HG02588 (cell line): ENCODE data around the gene MTOR.
"Not testable (repeated sequence)": the region's sequence is repeated elsewhere in the genome, so short reads cannot be mapped to it uniquely, and the experiment has no call there.

Source experiments
- ATAC-seq: cut with Tn5 transposase; IDR thresholded peaks from one replicate; pipeline ENCODE4 v1.9.1; 2021; ENCODE audit warnings: mild to moderate bottlenecking, moderate library complexity; ENCODE audit not compliant: unreplicated experiment

The MTOR gene

DNA sequence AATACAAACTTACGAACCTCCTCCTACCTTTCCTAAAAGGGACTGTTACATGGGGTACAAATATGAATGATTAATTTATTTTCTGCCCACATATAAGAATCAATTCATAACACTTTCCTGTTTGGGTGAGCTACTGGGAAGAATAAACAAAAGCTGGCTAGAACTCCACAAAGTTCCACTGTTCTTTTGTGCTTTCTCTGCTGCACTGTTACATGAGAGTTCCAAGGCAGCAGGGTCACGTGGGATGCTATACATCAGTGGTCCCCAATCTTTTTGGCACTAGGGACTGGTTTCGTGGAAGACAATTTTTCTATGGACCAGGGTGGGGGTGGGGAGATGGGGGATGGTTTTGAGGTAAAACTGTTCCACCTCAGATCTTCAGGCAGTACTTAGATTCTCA is 75.4 kb downstream of the MTOR start:
- ATAC-seq: no peak

GRCh38 chr1:11184973-11185372 is 77.4 kb downstream of the MTOR start:
- ATAC-seq: no peak

GRCh38 chr1:11182884-11183283 is 79.5 kb downstream of the MTOR start:
- ATAC-seq: no peak

- no peak for ATAC-seq
Observed at GRCh38 chr1:11180342-11180744, 82.0 kb downstream of the MTOR start.

DNA sequence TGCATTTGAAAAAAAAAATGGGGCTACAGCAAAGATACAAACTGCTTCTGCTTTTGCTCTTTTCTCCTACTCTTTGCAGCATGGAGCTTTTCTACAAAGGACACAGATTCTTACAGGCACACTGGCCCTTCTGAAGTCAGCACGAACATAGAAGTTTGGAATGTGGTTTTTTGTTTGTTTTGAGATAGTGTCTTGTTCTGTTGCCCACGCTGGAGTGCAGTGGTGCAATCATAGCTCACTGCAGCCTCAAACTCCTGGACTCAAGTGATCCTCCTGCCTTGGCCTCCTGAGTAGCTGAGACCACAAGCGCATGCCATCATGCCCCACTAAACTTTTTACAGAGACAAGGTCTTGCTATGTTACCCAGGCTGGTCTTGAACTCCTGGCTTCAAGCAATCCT is 82.6 kb downstream of the MTOR start:
- not testable (repeated sequence) for ATAC-seq

DNA sequence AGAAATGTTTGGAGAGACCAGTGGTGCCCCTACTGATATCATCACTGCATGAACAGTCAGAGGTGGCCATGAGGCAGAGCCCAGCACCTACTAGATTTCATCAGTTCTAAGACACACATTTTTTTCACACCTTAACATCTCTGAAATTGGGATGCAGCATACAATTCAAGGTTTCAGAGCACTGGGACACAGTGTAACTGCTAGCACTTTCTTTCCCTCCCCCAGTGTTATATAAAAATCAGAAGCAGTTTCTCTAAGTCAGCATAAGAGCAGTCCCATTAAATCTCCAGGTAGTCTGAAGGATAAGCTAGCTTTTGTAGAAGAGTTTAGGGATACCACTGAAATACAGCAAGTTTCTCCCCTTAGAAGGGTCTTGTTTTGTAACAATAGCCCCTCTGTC is 83.2 kb downstream of the MTOR start:
- no peak for ATAC-seq

GRCh38 chr1:11178021-11179015 is 84.0 kb downstream of the MTOR start:
- ATAC-seq: no peak

DNA sequence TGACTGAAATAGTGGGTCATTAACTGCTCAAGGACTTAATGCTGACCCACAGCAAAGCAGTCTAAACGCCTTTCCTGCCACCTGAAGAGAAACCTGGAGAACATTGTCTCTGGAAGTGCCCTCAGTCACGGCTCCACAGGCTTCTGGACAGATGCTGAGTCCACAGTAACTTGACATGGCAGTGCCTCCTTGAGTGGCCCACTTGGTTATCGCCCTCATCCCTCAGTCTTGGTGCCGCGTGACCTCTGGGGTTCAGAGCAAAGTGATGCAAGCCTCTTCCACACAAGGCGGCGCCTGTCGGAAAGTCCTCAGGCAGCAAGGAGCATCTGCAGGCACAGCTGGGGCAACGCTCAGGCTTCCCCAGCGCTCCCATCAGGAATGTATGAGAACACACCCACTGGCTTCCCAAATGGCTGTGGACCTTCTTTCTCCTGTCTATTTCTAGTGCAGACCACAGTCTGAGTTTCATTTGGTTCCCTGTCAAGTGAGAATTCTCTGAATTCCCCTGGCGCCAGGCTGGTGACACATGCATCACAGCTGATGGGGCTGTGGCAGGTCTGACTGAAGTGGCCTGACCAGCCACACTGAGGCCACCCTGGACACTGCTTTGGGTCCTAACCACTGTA is 86.2 kb downstream of the MTOR start:
- no peak for ATAC-seq

DNA sequence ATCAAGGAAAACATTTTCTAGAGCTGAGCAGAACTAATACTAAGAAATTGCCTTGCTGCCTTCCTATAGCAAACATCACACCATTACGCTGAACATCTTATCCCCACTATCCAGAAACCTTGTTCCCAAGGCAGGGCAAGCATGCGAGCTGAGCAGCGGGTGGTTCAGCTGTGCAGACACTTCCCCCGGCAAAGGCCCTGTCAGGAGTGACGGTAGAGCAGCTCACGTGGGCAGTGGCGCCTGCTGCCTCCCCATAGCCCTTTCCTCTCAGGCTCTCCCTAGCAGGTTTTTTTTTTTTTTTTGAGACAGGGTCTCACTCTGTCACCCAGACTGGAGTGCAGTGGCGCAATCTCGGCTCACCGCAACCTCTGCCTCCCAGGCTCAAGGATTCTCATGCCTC is 86.9 kb downstream of the MTOR start:
- no peak for ATAC-seq

DNA sequence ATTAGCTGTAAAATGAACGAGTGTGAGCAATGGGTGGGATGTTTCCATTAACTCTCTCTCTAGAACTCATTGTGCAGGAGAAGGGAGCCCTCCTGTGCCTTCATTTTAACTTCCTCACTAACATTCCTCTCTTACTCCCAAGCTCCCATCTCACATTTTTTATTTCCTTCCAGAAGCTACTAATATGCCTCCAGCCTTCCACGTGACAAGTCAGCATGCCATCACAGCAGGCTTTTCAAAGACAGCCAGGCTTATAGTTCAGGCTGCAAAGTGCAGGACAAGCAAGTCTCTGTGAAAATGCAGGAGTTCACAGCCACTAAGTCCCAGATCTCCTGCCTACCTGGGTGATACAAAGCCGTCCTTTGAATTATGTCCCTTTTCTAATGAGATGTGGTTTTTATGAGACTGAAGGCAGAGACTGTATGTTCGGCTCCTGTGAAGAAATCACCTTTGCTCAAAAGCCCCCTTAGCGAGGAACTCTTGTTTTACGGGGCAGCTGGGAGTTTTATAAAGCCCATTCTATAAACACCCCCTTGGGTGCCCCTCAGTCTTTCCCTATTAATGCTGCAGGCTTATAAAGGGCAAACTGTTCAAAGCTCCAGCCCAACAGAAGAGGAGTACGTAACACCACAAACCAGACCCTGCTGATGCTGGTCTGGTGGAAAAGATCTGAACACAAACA is 87.9 kb downstream of the MTOR start:
- no peak for ATAC-seq

DNA sequence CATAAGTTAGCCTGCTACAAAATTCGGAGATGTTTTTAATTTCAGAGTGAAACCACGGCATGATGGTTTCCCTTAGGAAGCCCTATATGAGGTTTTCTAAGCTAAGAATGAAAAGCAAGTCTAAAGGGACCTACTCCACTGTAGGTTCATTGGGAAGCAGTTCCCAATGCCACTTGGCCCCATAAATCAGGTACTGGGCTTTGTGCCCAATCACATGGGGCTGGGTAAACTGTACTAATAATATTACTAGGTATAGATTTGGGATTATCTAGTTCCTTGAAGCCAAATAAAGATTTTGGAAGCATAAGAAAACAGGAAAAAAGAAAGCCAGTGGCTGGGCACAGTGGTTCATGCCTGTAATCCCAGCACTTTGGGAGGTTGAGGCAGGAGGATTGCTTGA is 92.2 kb downstream of the MTOR start:
- ATAC-seq: no peak

DNA sequence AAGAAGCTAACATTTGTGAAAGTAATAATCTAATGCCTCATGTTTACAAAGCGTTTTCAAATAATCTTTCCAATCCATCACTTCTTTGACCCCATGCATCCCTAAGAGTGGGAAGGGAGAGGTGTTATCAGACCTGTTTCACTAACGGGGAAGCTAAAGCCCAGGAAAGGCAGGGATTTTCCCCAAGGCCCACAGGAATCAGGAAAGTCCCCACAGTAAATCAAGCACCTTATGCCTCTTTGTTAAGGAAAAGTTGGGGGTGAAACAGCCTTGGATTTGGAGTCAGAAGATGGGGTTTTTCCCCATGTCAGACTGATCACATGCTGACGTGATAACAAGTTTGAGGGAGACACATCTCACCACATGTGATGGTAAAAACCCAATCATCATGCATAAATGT is 93.1 kb downstream of the MTOR start:
- no peak for ATAC-seq

- no peak for ATAC-seq
Observed at GRCh38 chr1:11168731-11169130, 93.6 kb downstream of the MTOR start.

GRCh38 chr1:11166744-11167143 is 95.6 kb downstream of the MTOR start:
- ATAC-seq: not testable (repeated sequence)

- not testable (repeated sequence) for ATAC-seq
Observed at GRCh38 chr1:11162752-11163151, 99.6 kb downstream of the MTOR start.

DNA sequence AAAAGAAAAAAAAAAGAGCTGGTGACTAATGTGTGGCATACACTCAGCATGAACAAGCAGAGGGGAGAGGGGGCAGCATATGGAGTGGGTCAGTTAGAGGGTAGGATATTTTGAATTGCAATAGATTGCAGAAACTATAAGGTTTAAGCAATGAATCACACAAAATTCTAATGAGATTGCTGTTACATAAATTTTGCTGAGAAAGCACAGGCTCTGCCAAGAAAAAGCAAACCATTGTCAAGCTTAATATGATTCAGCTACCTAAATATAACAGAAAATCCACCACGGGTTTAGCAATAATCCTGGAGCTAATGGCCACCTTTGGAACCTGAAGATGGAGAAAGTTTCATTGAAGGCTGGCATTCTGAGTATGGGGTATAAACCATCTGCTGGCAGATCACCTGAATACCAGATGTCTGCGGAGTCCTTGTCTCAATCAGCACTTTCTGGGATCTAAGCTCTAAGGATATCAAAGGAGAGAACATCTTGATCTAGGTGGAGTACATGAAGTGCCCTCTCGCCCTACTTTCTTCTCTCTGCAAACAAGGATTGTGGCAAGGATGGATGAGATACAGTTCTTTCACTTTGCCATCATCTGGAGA is 103.5 kb downstream of the MTOR start:
- ATAC-seq: no peak

GRCh38 chr1:11158291-11158690 is 104.1 kb downstream of the MTOR start:
- ATAC-seq: no peak

DNA sequence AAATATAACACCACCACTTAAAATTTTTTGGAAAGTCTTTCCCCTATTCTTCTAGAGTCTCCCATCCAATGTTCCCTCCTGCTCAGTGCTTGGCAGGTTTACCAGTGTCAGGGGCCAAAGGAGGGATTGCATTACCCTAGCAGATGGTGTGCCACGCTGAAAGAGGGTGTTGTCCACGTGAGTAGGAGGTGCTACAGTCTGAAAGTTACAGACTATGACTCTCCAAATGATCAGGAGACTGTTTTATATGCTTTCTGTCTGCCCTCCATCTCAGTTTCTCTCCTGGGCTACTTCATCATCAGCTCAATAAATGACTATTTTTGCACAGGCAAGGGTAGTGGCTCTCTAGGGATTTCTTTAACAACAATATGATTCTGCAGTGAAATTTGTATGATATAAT is 104.5 kb downstream of the MTOR start:
- ATAC-seq: no peak

GRCh38 chr1:11157394-11157793 is 105.0 kb downstream of the MTOR start:
- no peak for ATAC-seq

DNA sequence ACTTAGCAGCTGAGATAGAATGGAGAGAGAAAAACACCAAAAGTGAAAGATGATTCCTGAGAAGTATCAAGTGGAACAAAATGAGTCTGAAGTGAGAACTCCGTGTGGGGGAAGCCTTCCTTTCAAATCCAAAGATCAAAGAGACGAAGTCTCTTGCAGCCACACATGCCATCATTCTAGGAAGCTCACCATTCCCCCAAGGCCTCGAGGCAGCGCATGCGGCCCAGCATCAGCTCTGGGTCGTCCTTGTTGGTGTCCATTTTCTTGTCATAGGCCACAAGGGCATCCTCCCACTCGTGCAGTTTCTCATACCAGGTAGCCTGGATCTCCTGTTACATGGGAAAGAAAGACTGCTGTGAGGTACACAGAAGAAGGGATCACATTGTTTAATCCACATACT is 105.4 kb downstream of the MTOR start:
- no peak for ATAC-seq

GRCh38 chr1:11156441-11156840 is 105.9 kb downstream of the MTOR start:
- no peak for ATAC-seq
